Right lung (tissue), 10 donors: ENCODE results near the gene RNF31. TPM values are rescaled to one million over a fixed set of nuclear protein-coding genes. Genes with fewer than 3 reads are reported as not detected.
A peak's percentile ranks its signal among the peaks of the same experiment; 100 is the strongest.
"Not testable (repeated sequence)": the region's sequence is repeated elsewhere in the genome, so short reads cannot be mapped to it uniquely, and the experiment has no call there.

Experiments used
- DNase-seq, 2 donors: peaks; one replicate each; pipeline ENCODE4 v3.0.0-alpha.2; 2013
- long read RNA-seq, 8 donors: transcript quantifications; one replicate each; lab custom pipeline, GENCODE V29; 2026
- polyA plus RNA-seq, 5 donors: library from polyadenylated mRNA; unstranded; fragments of 120-200 nt; gene quantifications; one replicate each; pipeline versions ENCODE4 v1.2.1 to v1.2.3, GENCODE V29; 2013; ENCODE audit warnings: inconsistent platforms in 1 of 5, low replicate concordance in 1 of 5; ENCODE audit not compliant: insufficient read length in 5 of 5, insufficient read depth in 1 of 5

RNF31 gene
- 10 to 100 TPM; 42.8 to 60.2 (median 55.7) TPM for polyA plus RNA-seq
- long read RNA-seq, donor 1, transcript RNF31-222 (2 exons, 320 nt) = major isoform, 5 of 9 reads
- long read RNA-seq, donor 1, partial matches to known transcripts = 0 of 9 reads
- long read RNA-seq, donor 1, other reads (novel, unspliced or antisense) = 0 of 9 reads
- long read RNA-seq, donor 2, partial matches to known transcripts = 0 of 3 reads
- long read RNA-seq, donor 2, other reads (novel, unspliced or antisense) = 0 of 3 reads
- long read RNA-seq, donor 3, transcript RNF31-215 (3 exons, 478 nt) = major isoform, 5 of 9 reads
- long read RNA-seq, donor 3, partial matches to known transcripts = 0 of 9 reads
- long read RNA-seq, donor 3, other reads (novel, unspliced or antisense) = 0 of 9 reads
- long read RNA-seq, donor 4, partial matches to known transcripts = 0 of 12 reads
- long read RNA-seq, donor 4, other reads (novel, unspliced or antisense) = 0 of 12 reads
- long read RNA-seq, donor 5, partial matches to known transcripts = 0 of 10 reads
- long read RNA-seq, donor 5, other reads (novel, unspliced or antisense) = 0 of 10 reads
- long read RNA-seq, donor 6, partial matches to known transcripts = 0 of 7 reads
- long read RNA-seq, donor 6, other reads (novel, unspliced or antisense) = 0 of 7 reads
- long read RNA-seq, donor 7, partial matches to known transcripts = 0 of 1 reads
- long read RNA-seq, donor 7, other reads (novel, unspliced or antisense) = 0 of 1 reads
- long read RNA-seq, donor 8, partial matches to known transcripts = 0 of 1 reads
- long read RNA-seq, donor 8, other reads (novel, unspliced or antisense) = 0 of 1 reads

DNA sequence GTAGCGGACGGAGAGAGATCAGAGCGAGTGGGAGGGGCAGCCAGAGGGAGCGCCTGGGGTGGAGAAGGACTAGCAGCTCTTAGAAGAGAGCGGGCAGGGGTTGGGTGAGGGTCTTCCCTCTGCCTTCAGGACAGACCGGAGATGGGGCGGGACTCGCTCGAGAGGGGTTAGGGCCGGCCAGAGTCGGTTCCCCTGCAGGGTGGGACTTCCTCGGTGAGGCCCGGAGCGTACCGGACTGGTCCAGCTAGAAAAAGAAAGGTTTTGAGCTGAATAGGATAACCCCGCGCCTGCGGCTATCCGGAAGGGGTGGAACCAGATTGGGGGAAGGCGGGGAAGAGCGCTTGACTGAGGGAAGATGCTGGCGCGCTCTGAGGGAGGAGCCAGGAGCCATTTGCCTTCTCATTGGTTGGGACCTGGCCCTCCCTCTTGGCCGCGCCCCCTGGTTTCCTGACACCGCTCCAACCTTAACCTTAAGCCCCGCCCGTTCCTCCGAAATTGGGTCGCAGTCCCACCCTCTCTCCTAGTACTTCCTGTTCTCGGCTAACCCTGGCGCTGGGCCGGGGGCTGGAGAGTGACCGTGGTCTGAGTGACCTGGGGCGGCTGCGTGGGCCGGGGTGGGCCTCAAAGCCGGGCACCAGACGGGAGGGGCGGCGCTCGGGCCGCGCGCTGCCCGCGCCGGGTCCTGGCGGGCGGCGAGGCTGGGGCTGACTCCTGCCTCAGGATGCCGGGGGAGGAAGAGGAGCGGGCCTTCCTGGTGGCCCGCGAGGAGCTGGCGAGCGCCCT is at the start of gene RNF31:
RNF31 (plus strand) TSS at position 521 of the 783 bp plus-strand sequence; CDS start at position 722, 201 bp downstream.
- peak; percentile 98 for DNase-seq

DNA sequence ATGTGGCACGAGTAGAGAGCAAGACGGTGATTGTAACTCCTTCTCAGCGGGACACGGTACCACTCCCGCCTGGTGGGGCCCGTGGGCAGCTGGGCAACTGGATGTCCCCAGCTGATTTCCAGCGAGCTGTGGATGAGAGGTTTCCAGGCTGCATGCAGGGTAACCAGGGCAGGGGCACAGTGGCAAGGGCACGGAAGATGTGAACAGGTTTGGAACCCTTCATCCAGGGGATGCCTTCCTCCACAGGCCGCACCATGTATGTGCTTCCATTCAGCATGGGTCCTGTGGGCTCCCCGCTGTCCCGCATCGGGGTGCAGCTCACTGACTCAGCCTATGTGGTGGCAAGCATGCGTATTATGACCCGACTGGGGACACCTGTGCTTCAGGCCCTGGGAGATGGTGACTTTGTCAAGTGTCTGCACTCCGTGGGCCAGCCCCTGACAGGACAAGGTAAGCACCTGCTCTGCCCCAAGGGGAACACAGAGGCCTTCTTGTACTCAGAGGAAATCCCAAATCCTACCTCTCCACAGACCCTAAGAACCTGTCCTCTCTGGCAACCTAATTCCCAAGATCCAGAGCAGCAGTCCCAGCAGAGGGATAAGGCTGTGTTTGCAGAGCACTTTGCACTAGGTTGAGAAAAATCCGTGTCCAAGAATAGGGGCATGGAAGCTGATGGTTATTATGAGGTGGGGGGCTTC is 48.9 kb upstream of the RNF31 start:
- no peak for DNase-seq

DNA sequence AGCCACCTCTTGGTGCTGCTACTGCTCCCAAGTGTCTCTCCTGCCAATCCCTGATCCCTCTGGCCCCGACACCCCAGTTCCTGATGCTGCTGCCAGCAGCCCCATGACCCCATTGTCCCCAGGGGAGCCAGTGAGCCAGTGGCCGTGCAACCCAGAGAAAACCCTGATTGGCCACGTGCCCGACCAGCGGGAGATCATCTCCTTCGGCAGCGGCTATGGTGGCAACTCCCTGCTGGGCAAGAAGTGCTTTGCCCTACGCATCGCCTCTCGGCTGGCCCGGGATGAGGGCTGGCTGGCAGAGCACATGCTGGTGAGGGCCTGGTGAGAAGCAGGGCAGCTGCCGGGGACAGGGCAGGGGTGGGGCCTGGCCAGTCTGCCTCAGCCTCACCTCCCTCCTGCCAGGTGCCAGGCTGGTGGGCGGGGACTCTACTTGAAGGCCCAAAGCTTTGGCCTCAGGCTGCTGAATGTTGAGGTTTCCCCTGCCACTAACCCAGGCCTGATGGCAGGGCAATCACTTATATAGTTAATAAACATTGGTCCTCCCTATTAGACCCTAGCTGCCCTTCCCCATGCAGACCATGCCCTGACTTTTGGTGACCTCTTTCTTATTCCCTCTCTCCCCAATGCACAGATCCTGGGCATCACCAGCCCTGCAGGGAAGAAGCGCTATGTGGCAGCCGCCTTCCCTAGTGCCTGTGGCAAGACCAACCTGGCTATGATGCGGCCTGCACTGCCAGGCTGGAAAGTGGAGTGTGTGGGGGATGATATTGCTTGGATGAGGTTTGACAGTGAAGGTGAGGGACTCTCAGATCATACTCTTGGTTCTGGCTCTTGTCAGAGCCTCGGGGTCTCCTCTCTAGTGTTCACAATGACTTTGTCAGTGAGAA is 48.1 kb upstream of the RNF31 start:
- DNase-seq = no peak

DNA sequence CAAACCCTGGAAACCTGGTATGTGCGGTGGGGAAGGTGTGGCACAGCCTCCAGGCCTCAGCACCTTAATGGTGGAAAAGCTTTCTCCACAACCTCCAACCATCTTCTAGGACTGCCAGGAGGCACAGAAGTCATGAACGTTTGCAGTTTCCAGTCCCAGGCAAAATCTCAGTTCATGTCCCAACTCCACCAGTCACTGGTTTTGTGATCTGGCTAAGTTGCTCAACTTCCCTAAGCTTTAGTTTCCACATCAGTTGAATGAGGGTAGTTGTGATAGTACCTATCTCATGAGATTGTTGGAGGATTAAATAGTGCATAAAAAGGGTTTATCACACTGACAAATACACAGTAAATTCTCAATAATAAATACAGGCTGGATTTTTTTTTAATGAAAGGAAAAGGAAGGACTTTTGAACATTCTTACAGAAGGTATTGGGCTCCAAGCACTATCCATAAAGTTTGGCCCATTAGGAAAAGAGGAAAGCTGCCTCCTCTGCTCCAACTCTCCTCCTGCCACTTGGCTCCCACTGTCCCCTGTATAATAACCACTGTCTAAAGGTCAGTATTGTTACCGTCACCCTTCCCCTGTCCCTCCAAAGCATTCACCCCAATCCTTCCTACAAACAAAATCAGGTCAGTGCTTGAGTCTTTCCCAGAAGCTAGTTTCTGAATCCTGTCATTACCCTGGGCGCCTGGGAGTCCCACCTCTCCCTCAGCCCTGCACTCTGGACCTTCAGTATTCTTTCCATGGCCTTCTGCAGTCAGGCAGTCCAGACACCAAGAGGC is 46.9 kb upstream of the RNF31 start:
- no peak for DNase-seq

DNA sequence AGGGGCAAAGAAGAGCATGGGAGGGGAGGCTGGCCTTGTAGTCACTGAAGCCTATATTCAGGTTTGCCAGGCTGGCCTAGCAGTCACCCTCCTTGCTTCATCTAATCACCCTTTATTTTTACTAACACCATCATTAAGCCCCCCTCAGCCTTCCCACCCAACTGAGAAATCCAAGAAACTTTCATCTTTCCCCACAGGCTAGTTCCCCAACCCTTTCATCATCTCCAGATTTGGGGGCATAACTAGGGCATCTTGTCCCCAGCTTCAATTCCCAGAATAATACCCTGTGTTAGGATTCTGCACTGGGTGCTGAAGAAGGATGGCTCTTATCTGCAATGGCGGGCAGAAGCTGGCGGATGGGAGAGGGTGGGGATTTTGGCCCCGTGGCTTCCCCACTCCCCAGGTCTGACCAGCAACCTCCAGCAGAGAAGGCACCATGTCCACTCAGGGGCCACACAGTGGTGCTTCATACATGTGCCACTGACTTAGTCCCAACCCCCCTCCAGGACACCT is 46.3 kb upstream of the RNF31 start:
- DNase-seq = no peak

DNA sequence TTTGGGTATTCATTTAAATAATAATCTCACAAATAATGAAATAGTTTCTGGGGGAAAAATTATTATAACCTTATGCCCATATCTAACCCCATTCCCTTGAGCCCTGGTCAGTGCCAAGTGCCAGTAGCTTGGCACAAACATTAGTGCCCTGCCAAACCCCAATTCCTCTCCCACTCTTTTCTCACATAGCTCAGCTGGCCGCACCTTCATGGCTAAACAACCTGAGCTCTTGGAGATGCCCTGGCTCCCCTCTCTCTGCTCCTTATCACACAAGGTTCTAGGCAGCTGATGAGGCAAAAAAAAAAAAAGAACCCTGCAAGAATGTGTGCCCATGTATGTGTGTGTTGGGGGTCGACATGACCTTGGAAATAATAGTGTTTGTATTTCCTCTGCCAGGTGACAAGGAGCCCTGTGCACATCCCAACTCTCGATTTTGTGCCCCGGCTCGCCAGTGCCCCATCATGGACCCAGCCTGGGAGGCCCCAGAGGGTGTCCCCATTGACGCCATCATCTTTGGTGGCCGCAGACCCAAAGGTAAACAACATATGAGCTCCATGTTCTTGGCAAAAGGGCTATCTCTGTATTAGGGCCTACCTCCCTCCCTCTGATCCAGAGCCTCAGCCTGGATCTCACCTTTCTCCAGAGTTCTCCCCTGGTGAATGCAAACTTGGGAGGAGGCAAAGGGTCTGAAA is 44.8 kb upstream of the RNF31 start:
- no peak for DNase-seq

DNA sequence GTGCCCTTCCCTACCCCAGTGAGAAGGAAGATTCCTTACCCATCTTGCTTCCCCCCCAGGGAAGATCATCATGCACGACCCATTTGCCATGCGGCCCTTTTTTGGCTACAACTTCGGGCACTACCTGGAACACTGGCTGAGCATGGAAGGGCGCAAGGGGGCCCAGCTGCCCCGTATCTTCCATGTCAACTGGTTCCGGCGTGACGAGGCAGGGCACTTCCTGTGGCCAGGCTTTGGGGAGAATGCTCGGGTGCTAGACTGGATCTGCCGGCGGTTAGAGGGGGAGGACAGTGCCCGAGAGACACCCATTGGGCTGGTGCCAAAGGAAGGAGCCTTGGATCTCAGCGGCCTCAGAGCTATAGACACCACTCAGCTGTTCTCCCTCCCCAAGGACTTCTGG is 43.8 kb upstream of the RNF31 start:
- DNase-seq = no peak

DNA sequence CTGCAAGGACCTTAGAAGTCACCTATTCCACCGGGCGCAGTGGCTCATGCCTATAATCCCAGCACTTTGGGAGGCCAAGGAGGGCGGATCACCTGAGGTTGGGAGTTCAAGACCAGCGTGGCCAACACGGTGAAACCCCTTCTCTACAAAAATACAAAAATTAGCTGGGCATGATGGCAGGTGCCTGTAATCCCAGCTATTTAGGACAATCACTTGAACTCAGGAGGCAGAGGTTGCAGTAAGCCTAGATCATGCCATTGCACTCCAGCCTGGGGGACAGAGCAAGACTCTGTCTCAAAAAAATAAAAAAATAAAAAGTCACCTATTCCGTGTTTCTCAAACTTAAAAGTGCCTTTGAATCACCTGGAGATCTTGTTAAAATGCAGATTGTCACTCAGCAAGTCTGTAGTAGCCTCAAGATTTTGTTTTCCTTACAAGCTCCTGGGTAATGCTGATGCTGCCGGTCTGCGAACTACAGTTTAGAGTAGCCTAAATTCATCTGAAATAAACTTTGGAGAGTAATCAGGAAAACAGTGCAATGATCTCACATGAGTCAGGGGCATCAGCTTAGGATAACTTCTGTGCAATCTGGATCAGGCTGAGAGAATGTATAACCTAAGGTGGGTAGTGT is 41.6 kb upstream of the RNF31 start:
- not testable (repeated sequence) for DNase-seq

DNA sequence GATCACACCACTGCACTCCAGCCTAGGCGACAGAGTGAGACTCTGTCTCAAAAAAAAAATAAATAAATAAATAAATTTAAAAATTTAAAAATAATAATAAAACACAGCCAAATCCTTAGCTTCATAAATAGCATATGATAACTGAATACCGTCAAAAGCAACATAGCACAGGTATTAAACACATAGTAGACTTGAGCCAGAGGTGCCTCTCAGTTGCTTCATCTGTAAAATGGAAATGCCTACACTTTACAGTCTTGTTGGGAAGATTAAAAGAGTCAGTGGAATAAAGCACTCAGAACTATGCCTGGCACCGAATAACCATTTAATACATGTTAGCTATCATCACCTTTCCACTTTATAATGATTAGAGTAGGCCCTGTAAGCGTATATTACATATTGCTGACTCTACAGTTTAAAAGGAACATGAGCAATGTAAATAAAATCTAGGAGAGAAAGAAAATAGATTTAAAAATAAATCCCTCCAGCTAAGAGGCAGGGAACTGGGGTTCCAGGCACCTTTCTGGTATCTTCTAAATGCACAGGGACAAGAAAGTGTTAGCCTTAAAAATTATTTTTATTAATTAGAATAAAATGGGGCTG is 40.5 kb upstream of the RNF31 start:
- no peak for DNase-seq

DNA sequence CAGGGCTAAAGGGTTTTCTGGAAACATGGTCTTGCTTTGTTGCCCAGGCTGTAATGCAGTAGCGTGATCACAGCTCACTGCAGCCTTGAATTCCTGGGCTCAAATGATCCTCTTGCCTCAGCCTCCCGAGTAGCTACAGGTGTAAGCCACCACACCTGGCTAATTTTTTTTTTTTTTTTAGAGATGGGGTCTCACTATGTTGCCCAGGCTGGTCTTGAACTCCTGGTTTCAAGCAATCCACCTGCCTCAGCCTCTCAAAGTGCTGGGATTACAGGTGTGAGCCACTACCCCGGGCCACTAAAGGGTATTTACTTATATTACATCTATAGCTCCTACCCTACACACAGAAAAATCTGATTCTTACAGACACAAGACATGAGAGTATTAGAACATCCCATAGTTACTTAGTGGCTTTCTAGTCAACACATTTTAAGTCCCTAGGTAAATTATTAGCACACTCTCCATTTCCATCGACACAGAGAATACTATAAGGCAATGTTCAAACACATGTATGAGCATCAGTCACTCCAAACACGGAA is 38.9 kb upstream of the RNF31 start:
- DNase-seq = no peak

DNA sequence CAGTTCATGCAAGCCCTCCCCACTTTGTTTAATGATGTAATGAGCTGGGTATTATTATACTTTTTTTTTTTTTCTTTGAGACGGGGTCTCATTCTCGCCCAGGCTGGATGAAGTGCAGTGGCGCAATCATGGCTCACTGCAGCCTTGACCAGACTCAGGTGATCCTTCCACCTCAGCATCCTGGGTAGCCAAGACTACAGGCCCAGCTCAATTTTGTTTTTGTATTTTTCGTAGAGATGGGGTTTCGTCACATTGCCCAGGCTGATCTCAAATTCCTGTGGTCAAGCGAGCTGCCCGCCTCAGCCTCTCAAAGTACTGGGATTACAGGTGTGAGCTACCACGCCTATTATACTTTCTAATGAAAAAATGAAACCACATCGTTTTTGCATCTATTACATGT is 37.2 kb upstream of the RNF31 start:
- DNase-seq = no peak

DNA sequence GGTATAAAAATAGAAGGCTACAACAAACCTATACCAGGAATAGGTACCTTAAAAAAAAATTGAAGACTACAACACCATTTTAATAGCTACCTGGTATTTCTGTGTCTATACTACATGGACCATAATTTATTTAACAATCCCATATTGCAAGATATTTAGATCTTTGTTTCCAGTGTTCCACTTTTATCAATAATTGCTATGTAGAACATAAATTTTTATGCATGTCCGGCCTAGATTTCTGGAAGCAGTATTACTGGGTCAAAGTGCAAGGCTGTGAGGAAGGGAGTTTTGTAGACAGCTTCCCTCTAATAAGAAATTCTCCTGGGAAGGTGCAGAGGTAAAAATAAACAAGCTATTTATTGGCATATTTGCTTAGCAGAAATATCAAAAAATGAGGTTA is 36.8 kb upstream of the RNF31 start:
- DNase-seq = no peak

DNA sequence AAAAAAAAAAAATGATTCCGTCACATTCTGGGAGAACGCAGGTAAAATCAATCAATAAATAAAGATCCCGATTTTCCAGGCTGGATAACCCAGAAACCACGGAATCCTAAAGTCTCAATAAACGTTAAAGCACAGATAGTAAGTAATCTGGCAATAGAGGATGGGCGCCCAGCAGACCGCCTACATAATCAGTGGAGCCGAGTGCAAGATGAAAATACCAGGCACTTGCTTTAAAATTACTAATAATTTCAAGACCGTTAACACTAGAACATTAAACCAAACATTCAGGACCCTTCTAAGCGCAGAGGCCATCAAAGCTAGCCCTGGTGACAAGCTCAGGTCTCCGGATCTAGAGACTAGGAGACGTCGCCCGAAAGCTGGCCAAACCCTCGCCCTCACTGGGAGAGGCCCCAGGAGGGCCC is 33.9 kb upstream of the RNF31 start:
- peak in 1 of 2 donors; percentile 36 for DNase-seq

DNA sequence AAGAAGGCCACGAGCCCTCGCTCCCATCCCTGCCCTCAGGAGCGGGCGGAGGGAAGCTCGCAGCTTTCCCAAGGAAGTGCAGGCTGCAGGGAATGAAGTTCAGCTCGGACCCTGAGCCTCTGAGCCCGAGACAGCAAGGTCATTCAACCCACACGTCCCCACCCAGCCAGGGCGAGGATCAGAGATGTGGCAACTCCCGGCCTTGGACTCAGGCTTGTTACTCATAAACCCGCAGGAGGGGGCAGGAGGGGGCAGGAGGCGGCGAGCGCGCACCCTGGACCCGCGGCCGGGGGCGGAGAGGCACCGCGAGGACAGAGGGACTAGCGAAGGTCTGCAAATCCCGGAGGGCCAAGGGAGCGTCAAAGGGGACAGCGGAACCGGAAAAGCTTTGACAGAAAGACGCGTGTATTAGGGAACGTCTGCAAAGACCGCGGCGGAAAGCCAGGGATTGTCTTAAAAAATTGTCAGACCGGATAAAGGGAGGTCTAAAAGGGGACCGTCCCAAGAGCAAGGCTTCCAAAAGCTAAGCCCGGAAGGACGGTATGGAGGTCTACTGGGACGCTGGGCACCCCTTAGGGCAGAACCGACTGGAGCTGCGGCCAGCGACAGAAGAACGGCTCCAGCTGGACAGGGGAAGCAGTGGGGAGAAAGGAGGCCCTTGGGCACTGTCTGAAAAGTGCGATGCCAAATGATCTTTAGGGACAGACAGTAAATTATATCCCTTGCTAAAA is 33.3 kb upstream of the RNF31 start:
- DNase-seq = peak in 1 of 2 donors; percentile 92

DNA sequence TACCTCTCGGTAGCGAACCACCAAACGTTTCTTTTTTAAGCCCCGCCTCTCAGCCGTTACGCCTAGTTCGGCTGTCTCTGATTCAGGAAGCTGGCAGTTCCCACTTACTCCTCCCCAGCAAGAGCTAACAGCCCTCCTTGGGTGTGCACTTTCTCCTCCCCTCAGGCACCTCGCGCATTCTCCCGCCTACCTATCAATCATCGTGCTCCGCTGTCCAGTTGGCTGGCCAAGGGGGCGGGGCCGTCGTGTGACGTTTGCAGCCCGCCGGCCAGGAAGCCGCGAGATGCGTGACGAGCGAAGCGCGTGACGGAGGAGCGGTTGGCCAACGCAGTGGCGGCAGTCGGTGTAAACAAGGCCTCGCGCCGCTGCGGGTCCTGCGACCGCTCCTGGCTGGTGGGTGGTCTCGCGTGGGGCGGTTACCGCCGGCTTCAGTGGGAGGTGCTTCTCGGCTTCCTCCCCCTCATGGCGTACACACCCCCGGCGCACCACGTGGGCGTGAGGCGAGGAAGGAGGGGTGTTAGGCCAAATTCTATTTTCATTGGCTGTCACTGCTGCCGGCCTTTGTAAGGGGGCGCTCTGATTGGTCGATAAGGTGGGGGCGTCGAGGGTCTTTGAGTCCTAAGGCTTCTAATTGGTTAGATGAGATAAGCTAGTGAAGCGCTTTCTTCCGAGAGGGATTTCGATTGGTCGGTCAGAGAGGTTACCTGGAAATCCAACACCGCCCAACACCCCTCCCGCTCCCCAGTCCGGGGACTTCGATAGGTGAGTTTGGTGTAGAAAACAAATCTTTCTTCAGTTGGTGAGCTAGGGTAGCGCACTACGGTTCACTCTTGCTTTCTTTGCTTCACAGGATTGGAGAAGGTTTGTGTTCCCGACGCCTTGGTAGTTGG is 32.5 kb upstream of the RNF31 start, which contains the start of the genes DCAF11 and NRL:
DCAF11 (plus strand) TSS at position 246 of the 890 bp plus-strand sequence. CDS start 818 bp downstream, outside the sequence.
NRL (minus strand) TSS at position 418 of the 890 bp plus-strand sequence. CDS start 32,101 bp downstream, outside the sequence.
- peak; percentile 100 for DNase-seq
